Upper lobe of right lung (tissue), 1 donor: Measurements from ENCODE around the gene SH3RF2. TPM values are rescaled to one million over a fixed set of nuclear protein-coding genes. Genes with fewer than 3 reads are reported as not detected.
"Not testable (repeated sequence)": the region's sequence is repeated elsewhere in the genome, so short reads cannot be mapped to it uniquely, and the experiment has no call there.

Source experiments
- ATAC-seq: fragments of 200-7000 bp; cut with Tn5 transposase; one replicate; pipeline ENCODE4 v1.9.1; 2020; ENCODE audit warnings: mild to moderate bottlenecking, moderate library complexity
- DNase-seq: peaks from one replicate; pipeline ENCODE4 v3.0.0-alpha.2; 2020
- H3K27ac ChIP-seq: fragments of 200-600 bp; one replicate; pipeline ENCODE4 v1.8.0; 2022
- H3K27me3 ChIP-seq: fragments of 200-600 bp; one replicate; pipeline ENCODE4 v1.8.0; 2022; ENCODE audit warnings: mild to moderate bottlenecking
- H3K36me3 ChIP-seq: fragments of 200-600 bp; one replicate; pipeline ENCODE4 v1.8.0; 2022
- H3K4me1 ChIP-seq: fragments of 200-600 bp; one replicate; pipeline ENCODE4 v1.8.0; 2022
- H3K4me3 ChIP-seq: fragments of 200-600 bp; one replicate; pipeline ENCODE4 v1.8.0; 2022; ENCODE audit warnings: mild to moderate bottlenecking
- H3K9me3 ChIP-seq: fragments of 200-600 bp; one replicate; pipeline ENCODE4 v1.8.0; 2022
- intact Hi-C: fragments of 100-400 bp; cut with DNase I; formaldehyde crosslinking; loops from one replicate; pipeline ENCODE4 v1.11.0; 2022
- long read RNA-seq: library from polyadenylated mRNA; unstranded; transcript quantifications from one replicate; pipeline ENCODE4 v2.0.0, GENCODE V29; 2021
- total RNA-seq: library from RNA; stranded (reverse); fragmentation: NEBNext Ultra II Directional; extraction: Animal tissue kit (Norgen Biotek cat#: 25700); gene quantifications from one replicate; pipeline ENCODE4 v1.2.1, GENCODE V29; 2021
- TF ChIP-seq, protein P1 (sequence below): fragments of 200-600 bp; IDR thresholded peaks from one replicate; pipeline ENCODE4 v1.8.0; 2022; ENCODE audit warnings: antibody characterized with exemption
- donor health status: DM: no; HTN: yes; CAD: no; lungs with severe emphysema.

Gene SH3RF2, protein sequence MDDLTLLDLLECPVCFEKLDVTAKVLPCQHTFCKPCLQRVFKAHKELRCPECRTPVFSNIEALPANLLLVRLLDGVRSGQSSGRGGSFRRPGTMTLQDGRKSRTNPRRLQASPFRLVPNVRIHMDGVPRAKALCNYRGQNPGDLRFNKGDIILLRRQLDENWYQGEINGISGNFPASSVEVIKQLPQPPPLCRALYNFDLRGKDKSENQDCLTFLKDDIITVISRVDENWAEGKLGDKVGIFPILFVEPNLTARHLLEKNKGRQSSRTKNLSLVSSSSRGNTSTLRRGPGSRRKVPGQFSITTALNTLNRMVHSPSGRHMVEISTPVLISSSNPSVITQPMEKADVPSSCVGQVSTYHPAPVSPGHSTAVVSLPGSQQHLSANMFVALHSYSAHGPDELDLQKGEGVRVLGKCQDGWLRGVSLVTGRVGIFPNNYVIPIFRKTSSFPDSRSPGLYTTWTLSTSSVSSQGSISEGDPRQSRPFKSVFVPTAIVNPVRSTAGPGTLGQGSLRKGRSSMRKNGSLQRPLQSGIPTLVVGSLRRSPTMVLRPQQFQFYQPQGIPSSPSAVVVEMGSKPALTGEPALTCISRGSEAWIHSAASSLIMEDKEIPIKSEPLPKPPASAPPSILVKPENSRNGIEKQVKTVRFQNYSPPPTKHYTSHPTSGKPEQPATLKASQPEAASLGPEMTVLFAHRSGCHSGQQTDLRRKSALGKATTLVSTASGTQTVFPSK
- total RNA-seq, result 12.4 TPM
- long read RNA-seq, partial matches to known transcripts, result 10 of 16 reads
- long read RNA-seq, other reads (novel, unspliced or antisense), result 6 of 16 reads

DNA sequence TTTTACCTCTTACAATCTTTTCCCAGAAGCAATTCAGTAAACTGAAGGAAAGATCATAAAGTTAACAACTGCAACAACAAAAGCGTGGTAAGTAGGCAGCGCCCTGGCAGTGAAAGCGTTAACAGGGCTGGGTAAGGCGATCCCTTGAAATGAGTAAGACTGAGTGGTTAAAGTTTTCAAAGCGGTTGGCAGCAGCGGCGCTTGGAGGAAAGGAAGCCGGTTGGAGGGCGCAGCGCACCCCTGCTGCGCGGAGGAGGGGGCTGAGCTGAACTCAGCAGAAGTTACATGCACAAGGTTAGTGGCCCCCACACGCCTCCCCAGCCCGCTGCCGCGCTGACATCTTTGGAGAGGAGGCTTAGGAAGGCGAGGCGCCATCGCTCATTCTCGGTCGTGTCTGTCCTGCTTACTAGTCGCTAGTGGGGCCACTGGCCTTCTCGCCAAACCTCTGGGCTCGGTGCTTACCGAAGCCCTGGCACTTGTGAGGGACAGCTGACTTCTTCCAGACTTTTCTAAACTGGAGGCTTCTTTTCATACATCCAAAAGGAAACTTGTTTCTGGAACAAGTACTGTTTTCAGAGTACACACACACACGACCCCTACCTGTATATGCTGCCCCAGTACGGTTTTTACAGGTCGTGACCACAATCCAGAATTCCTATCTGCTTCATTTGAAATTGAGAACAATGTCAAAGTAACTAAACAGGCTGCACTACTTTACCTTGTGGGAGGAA is at the start of gene SH3RF2:
SH3RF2 (plus strand) TSS at position 178 of the 731 bp plus-strand sequence. CDS start 1,351 bp downstream, outside the sequence.
- peak within 1 kb of the TSS; percentile 6 for H3K27ac ChIP-seq
- intact Hi-C loops, result no loop called here
- peak; percentile 85 for ATAC-seq

DNA sequence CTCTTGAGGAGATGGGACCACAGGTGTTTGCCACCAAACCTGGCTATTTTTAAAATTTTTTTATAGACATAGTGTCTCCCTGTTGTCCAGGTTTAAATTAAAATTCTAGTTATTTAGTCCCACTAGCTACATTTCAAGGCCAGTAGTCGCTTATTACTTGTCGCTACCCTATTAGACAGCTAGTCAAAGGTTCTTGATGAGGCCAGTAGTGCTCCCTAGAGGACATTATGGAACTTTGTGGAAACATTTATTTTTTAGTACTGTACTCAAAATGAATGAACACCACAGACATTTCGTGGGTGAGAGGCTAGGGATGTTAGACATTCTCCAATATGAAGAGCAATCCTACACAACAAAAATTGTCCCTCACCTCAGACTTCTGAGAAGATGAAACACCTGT is 49.2 kb upstream of the SH3RF2 start:
- DNase-seq (no peak), ATAC-seq (no peak)
- no peaks in the 10 kb centered on the region for H3K9me3 ChIP-seq
- intact Hi-C loops, result no loop called here
- no peaks in the 10 kb centered on the region for H3K27me3 ChIP-seq
- H3K36me3 ChIP-seq, result no peaks in the 10 kb centered on the region
- no peak overlapping the region for H3K27ac ChIP-seq
- no peaks in the 10 kb centered on the region for H3K4me1 ChIP-seq
- H3K4me3 ChIP-seq, result no peak overlapping the region
- TF ChIP-seq, protein P1, sequence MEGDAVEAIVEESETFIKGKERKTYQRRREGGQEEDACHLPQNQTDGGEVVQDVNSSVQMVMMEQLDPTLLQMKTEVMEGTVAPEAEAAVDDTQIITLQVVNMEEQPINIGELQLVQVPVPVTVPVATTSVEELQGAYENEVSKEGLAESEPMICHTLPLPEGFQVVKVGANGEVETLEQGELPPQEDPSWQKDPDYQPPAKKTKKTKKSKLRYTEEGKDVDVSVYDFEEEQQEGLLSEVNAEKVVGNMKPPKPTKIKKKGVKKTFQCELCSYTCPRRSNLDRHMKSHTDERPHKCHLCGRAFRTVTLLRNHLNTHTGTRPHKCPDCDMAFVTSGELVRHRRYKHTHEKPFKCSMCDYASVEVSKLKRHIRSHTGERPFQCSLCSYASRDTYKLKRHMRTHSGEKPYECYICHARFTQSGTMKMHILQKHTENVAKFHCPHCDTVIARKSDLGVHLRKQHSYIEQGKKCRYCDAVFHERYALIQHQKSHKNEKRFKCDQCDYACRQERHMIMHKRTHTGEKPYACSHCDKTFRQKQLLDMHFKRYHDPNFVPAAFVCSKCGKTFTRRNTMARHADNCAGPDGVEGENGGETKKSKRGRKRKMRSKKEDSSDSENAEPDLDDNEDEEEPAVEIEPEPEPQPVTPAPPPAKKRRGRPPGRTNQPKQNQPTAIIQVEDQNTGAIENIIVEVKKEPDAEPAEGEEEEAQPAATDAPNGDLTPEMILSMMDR, result no peak

More for the DNA sequence above, at the start of gene SH3RF2:
- no peaks in the 10 kb centered on the region for H3K36me3 ChIP-seq
- TF ChIP-seq, protein P1, result no peak
- peak; percentile 70 for DNase-seq
- H3K9me3 ChIP-seq, result no peaks in the 10 kb centered on the region
- peaks cover 4% of the 10 kb centered on the region for H3K27me3 ChIP-seq
- peaks cover 9% of the 10 kb centered on the region for H3K4me1 ChIP-seq
- H3K4me3 ChIP-seq, result peak within 1 kb of the TSS; percentile 45

DNA sequence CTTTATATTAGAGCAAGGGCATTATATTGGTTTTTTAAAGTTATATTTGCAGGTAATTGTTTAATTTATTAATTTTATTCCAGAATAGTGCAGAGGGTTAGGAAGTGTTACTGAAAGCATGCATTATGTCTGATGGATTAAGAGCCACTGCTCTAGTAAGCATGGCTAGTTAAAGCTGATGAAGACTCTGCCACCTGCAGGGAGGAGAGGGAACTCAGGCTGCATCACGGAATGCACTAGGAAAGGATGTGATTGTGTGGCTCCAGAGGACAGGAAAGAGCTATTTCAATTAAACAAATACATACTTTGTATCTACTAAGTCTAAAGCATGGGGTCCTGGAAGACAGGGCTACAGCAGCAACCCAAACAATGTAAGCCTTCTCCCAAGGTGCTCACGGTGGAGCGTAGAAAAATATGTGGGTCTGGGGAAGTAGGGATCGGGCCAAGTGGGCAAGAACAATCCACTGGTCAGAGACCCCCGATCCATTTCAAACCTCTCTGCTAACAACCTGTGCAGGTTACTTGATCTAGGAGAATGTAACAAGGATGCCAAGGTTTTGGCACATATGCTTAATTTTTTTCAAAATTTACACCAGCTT is 48.3 kb upstream of the SH3RF2 start:
- Histone ChIP-seq H3K27ac (no peak overlapping the region), H3K36me3 (no peaks in the 10 kb centered on the region), H3K27me3 (no peaks in the 10 kb centered on the region), H3K4me3 (no peak overlapping the region), H3K9me3 (no peaks in the 10 kb centered on the region), H3K4me1 (no peaks in the 10 kb centered on the region)
- DNase-seq (no peak), ATAC-seq (peak; percentile 81)
- intact Hi-C loops, result no loop called here
- TF ChIP-seq, protein P1, result peak; percentile 59

DNA sequence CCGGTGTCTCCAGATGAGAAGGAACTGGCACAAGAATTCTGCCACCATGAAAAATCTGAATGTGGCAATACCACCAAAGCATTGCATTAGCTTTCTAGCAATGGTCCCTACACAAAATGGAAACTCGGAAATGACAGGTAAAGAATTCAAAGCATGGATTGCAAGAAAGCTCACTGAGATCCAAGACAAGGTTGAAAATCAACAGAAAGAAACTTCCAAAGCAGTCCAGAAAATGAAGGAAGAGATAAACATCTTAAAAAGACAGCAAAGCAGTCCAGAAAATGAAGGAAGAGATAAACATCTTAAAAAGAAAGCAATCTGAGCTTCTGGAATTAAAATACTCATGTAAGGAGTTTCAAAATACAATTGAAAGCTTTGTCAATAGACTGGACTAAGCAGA is 46.8 kb upstream of the SH3RF2 start:
- no peak for ATAC-seq
- TF ChIP-seq, protein P1, result no peak
- H3K4me1 ChIP-seq, result no peaks in the 10 kb centered on the region

DNA sequence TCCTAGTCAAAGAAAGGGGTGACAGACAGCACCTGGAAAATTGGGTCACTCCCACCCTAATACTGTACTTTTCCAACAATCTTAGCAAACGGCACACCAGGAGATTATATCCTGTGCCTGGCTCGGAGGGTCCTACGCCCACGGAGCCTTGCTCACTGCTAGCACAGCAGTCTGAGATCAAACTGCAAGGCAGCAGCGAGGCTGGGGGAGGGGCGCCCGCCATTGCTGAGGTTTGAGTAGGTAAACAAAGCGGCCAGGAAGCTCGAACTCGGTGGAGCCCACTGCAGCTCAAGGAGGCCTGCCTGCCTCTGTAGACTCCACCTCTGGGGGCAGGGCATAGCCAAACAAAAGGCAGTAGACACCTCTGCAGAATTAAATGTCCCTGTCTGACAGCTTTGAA is 45.0 kb upstream of the SH3RF2 start:
- ATAC-seq, H3K4me1 ChIP-seq, DNase-seq, H3K27ac ChIP-seq, intact Hi-C loops, H3K36me3 ChIP-seq, H3K4me3 ChIP-seq, H3K27me3 ChIP-seq, H3K9me3 ChIP-seq: not testable (repeated sequence)

More for the DNA sequence above, 46.8 kb upstream of the SH3RF2 start:
- no peak overlapping the region for H3K27ac ChIP-seq
- intact Hi-C loops, result no loop called here
- H3K27me3 ChIP-seq, result no peaks in the 10 kb centered on the region
- no peak for DNase-seq
- no peaks in the 10 kb centered on the region for H3K36me3 ChIP-seq
- H3K9me3 ChIP-seq, result no peaks in the 10 kb centered on the region
- H3K4me3 ChIP-seq, result no peak overlapping the region
